K562 (cell line): ENCODE measurements around the gene TAF15. TPM values are rescaled to one million over a fixed set of nuclear protein-coding genes. Genes with fewer than 3 reads are reported as not detected.

Source experiments
- COPS2 ChIP-seq: fragments of 450-650 bp; conservative IDR thresholded peaks from 2 replicates; pipeline ENCODE4 v1.6.1; 2016; ENCODE audit warnings: mild to moderate bottlenecking, moderate library complexity
- CREB5 ChIP-seq: fragments of 250-450 bp; sonication (Bioruptor Pico); IDR thresholded peaks from 2 replicates; pipeline ENCODE4 v1.5.0; 2020; ENCODE audit warnings: mild to moderate bottlenecking
- HMG20B ChIP-seq: fragments of 250-450 bp; sonication (Bioruptor Pico); IDR thresholded peaks from 2 replicates; pipeline ENCODE4 v1.5.0; 2021; ENCODE audit warnings: mild to moderate bottlenecking
- ID3 ChIP-seq, 2 experiments: fragments of 250-450 bp in 1 of 2; fragments of 450-650 bp in 1 of 2; sonication (Bioruptor Pico) in 1 of 2; IDR thresholded peaks; 2 replicates each; pipeline versions ENCODE4 v1.6.1 to v1.8.0; 2016 to 2021; ENCODE audit warnings: mild to moderate bottlenecking in 2 of 2, moderate library complexity in 2 of 2, missing compliant biosample characterization in 1 of 2, missing genetic modification characterization in 1 of 2
- MTF1 ChIP-seq: fragments of 250-450 bp; sonication (Bioruptor Pico); IDR thresholded peaks from 2 replicates; pipeline ENCODE4 v1.9.0; 2021; ENCODE audit warnings: moderate library complexity, mild to moderate bottlenecking, inconsistent platforms, borderline replicate concordance
- TAF15 ChIP-seq: fragments of 200-400 bp; formaldehyde crosslinking; IDR thresholded peaks from 2 replicates; pipeline ENCODE4 v1.6.1; 2017; ENCODE audit warnings: mild to moderate bottlenecking, low read depth, low read length, moderate library complexity
- ZBTB43 ChIP-seq: sonication (generic); formaldehyde crosslinking; IDR thresholded peaks from 2 replicates; pipeline ENCODE4 v1.8.0; 2023; ENCODE audit warnings: mild to moderate bottlenecking, missing genetic modification reagents
- ZNF318 ChIP-seq, 2 experiments: fragments of 450-650 bp; IDR thresholded peaks; 2 replicates each; pipeline ENCODE4 v1.6.1; 2016; ENCODE audit warnings: mild to moderate bottlenecking in 2 of 2, borderline replicate concordance in 1 of 2, low read depth in 1 of 2, moderate library complexity in 1 of 2
- polyA plus RNA-seq, 8 experiments: library from polyadenylated mRNA; depleted of rRNA in 4 of 8; stranded (reverse) in 5 of 8; unstranded in 3 of 8; fragments of >200 nt; fragmentation: Nextera tagmentation in 2 of 8; fragmentation: Illumina TruSeq in 1 of 8; extraction: Ambion mirVana in 2 of 8; extraction: Trizol in 1 of 8; gene quantifications; 2 replicates each; pipeline versions ENCODE4 v1.2.1 to v1.2.3, GENCODE V29; 2011 to 2014; ENCODE audit warnings: inconsistent platforms in 1 of 8, missing spikeins in 1 of 8
- total RNA-seq, 7 experiments: library from RNA; depleted of rRNA in 6 of 7; stranded (reverse); fragments of >200 nt in 6 of 7; fragmentation: Illumina TruSeq in 2 of 7; extraction: Trizol in 2 of 7; gene quantifications; 2 replicates each; pipeline versions ENCODE4 v1.2.1 to v1.2.3, GENCODE V29; 2011 to 2021; ENCODE audit warnings: low replicate concordance in 1 of 7
- TF ChIP-seq, protein P1 (sequence below): fragments of 250-450 bp; sonication (Bioruptor Pico); IDR thresholded peaks from 2 replicates; pipeline ENCODE4 v1.5.0; 2021; ENCODE audit warnings: mild to moderate bottlenecking, borderline replicate concordance

Gene TAF15
- total and polyA plus RNA-seq, 9 of the 15 experiments (the other 6 are each of a cell fraction or from before 2014, with no cell fraction given) = 4.1 to 272 (median 56.8) TPM

GRCh38 chr17:35808962-35809854 lies at the start of gene TAF15 (continued):
- no peak for TF ChIP-seq ZNF318 (IDR thresholded peaks at IDR 0.05; ENCODE audit: borderline replicate concordance in 1 of 2, low read depth in 1 of 2)
- TF ChIP-seq HMG20B (CRISPR knock-in tag) = no peak
- no peak for TF ChIP-seq COPS2
- TF ChIP-seq ZBTB43 (CRISPR knock-in tag) = 0 out of 2 replicates have a peak, but pooled peaks have one; percentile 4
- no peak for TF ChIP-seq TAF15
- TF ChIP-seq CREB5 (CRISPR knock-in tag) = no peak
- TF ChIP-seq ID3 (CRISPR knock-in tag; IDR thresholded peaks at IDR 0.05) = no peak
- no peak for TF ChIP-seq ID3 (tag; IDR thresholded peaks at IDR 0.05)
- TF ChIP-seq, protein P1, sequence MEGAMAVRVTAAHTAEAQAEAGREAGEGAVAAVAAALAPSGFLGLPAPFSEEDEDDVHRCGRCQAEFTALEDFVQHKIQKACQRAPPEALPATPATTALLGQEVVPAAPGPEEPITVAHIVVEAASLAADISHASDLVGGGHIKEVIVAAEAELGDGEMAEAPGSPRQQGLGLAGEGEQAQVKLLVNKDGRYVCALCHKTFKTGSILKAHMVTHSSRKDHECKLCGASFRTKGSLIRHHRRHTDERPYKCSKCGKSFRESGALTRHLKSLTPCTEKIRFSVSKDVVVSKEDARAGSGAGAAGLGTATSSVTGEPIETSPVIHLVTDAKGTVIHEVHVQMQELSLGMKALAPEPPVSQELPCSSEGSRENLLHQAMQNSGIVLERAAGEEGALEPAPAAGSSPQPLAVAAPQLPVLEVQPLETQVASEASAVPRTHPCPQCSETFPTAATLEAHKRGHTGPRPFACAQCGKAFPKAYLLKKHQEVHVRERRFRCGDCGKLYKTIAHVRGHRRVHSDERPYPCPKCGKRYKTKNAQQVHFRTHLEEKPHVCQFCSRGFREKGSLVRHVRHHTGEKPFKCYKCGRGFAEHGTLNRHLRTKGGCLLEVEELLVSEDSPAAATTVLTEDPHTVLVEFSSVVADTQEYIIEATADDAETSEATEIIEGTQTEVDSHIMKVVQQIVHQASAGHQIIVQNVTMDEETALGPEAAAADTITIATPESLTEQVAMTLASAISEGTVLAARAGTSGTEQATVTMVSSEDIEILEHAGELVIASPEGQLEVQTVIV (CRISPR knock-in tag) = no peak
- no peak for TF ChIP-seq MTF1 (CRISPR knock-in tag)
